OCI-LY3 (cell line): ENCODE measurements around the gene RBBP8.

Experiments
- H2AFZ ChIP-seq: fragments of 200-600, 300-600 bp; shearing (Covaris generic); 2 replicates; pipeline ENCODE4 v1.6.0; 2014; ENCODE audit warnings: antibody characterized with exemption, low read depth, low read length
- H3K27ac ChIP-seq: fragments of 200-600, 300-600 bp; sonication (generic); 2 replicates; pipeline ENCODE4 v1.5.1; 2014; ENCODE audit warnings: mild to moderate bottlenecking, low read length, moderate library complexity, mixed read lengths
- H3K27me3 ChIP-seq: fragments of 200-600, 300-600 bp; sonication (generic); 2 replicates; pipeline ENCODE4 v1.6.1; 2014; ENCODE audit warnings: low read depth, low read length, mixed read lengths
- H3K36me3 ChIP-seq: fragments of 200-600, 300-600 bp; sonication (generic); replicated peaks from 2 replicates; pipeline ENCODE3; 2014; ENCODE audit warnings: low read depth, low read length, mixed read lengths
- H3K4me1 ChIP-seq: fragments of 300-600, 200-600 bp; sonication (generic); 2 replicates; pipeline ENCODE4 v1.6.1; 2014; ENCODE audit warnings: low read length, mixed read lengths
- H3K4me2 ChIP-seq: fragments of 200-600, 300-600 bp; sonication (generic); 2 replicates; pipeline ENCODE4 v1.6.1; 2014; ENCODE audit warnings: low read length, mixed read lengths
- H3K4me3 ChIP-seq: fragments of 300-600, 200-600 bp; sonication (generic); 2 replicates; pipeline ENCODE4 v1.5.1; 2014; ENCODE audit warnings: antibody characterized with exemption, mild to moderate bottlenecking, low read length, moderate library complexity
- H3K79me2 ChIP-seq: fragments of 300-600, 200-600 bp; shearing (Covaris generic); 2 replicates; pipeline ENCODE4 v1.6.1; 2014; ENCODE audit warnings: mild to moderate bottlenecking, low read length, mixed read lengths
- H3K9ac ChIP-seq: fragments of 300-600, 200-600 bp; shearing (Covaris generic); 2 replicates; pipeline ENCODE4 v1.6.0; 2014; ENCODE audit warnings: mild to moderate bottlenecking, low read length, moderate library complexity
- H3K9me3 ChIP-seq: fragments of 200-600, 300-600 bp; shearing (Covaris generic); 2 replicates; pipeline ENCODE4 v1.6.1; 2014; ENCODE audit warnings: low read length, mixed read lengths; ENCODE audit not compliant: insufficient read depth
- H4K20me1 ChIP-seq: fragments of 200-600, 300-600 bp; sonication (generic); 2 replicates; pipeline ENCODE4 v1.6.1; 2016; ENCODE audit warnings: low read length, mixed read lengths; ENCODE audit not compliant: insufficient read depth
- EZH2phosphoT487 ChIP-seq: fragments of 200-600 bp; shearing (Covaris generic); IDR thresholded peaks from 2 replicates; pipeline ENCODE4 v1.6.1; 2018; ENCODE audit warnings: antibody characterized with exemption, mixed run types, low read depth
- TF ChIP-seq, protein P1 (sequence below): fragments of 200-600, 300-600 bp; sonication (generic); IDR thresholded peaks from 2 replicates; pipeline ENCODE4 v1.5.1; 2014; ENCODE audit warnings: antibody characterized with exemption, low read length, low read depth

RBBP8 gene

DNA sequence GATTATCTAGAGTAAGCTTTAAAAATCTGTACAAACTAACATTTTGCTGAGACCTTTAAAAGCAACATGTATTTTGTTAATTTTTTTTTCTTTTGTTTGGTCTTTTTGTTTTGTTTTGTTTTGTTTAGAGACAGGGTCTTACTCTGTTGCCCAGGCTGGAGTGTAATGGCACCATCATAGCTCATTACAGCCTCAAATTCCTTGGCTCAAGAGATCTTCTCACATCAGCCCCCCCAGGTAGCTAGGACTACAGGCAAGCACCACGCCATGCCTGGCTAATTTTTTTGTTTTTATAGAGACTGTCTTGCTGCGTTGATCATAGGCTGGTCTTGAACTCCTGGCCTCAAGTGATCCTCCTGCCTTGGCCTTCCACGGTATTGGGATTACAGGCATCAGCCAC lies 23.1 kb downstream of the RBBP8 start:
- H3K4me2 ChIP-seq: no peak overlapping the region
- no peaks in the 10 kb centered on the region for H3K27me3 ChIP-seq
- H3K36me3 ChIP-seq: peaks cover 47% of the 10 kb centered on the region

DNA sequence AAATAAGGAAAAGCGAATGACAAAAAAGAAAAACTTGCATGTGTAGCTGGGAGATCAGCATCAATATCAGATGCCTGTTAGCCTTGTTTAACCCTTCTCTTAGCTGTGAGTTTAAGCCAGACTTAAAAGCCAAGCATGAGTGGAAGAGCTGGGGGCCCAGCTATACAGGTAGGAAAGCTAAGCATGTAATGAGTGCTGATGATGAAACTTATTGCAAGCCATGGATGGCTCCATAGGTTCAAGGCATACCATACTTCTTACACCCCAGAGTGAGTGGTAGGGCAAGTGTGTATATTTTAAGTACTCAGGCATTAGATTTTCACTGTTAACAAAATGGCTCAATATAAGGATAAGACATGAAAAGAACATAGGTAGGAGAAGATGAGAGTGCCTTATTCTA lies 28.0 kb downstream of the RBBP8 start:
- H3K9ac ChIP-seq: no peak overlapping the region
- H3K4me2 ChIP-seq: no peak overlapping the region
- peaks cover 24% of the 10 kb centered on the region for H3K36me3 ChIP-seq
- no peak overlapping the region for H2AFZ ChIP-seq
- H3K4me3 ChIP-seq: no peak overlapping the region
- H3K27ac ChIP-seq: no peak overlapping the region
- H4K20me1 ChIP-seq: no peaks in the 10 kb centered on the region
- H3K4me1 ChIP-seq: peaks cover 11% of the 10 kb centered on the region
- H3K79me2 ChIP-seq: 0 out of 2 replicates have a peak, but pooled peaks cover 12% of the 10 kb centered on the region
- H3K27me3 ChIP-seq: no peaks in the 10 kb centered on the region
- TF ChIP-seq, protein P1, sequence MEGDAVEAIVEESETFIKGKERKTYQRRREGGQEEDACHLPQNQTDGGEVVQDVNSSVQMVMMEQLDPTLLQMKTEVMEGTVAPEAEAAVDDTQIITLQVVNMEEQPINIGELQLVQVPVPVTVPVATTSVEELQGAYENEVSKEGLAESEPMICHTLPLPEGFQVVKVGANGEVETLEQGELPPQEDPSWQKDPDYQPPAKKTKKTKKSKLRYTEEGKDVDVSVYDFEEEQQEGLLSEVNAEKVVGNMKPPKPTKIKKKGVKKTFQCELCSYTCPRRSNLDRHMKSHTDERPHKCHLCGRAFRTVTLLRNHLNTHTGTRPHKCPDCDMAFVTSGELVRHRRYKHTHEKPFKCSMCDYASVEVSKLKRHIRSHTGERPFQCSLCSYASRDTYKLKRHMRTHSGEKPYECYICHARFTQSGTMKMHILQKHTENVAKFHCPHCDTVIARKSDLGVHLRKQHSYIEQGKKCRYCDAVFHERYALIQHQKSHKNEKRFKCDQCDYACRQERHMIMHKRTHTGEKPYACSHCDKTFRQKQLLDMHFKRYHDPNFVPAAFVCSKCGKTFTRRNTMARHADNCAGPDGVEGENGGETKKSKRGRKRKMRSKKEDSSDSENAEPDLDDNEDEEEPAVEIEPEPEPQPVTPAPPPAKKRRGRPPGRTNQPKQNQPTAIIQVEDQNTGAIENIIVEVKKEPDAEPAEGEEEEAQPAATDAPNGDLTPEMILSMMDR: no peak
- no peak for TF ChIP-seq EZH2phosphoT487
- no peaks in the 10 kb centered on the region for H3K9me3 ChIP-seq

More for the DNA sequence above, 23.1 kb downstream of the RBBP8 start:
- Histone ChIP-seq H3K27ac (no peak overlapping the region), H3K79me2 (0 out of 2 replicates have a peak, but pooled peaks cover 7% of the 10 kb centered on the region), H2AFZ (no peak overlapping the region), H4K20me1 (no peaks in the 10 kb centered on the region), H3K9me3 (no peaks in the 10 kb centered on the region), H3K9ac (no peak overlapping the region), H3K4me1 (peaks cover 21% of the 10 kb centered on the region), H3K4me3 (no peak overlapping the region)
- TF ChIP-seq, protein P1: no peak
- no peak for TF ChIP-seq EZH2phosphoT487

DNA sequence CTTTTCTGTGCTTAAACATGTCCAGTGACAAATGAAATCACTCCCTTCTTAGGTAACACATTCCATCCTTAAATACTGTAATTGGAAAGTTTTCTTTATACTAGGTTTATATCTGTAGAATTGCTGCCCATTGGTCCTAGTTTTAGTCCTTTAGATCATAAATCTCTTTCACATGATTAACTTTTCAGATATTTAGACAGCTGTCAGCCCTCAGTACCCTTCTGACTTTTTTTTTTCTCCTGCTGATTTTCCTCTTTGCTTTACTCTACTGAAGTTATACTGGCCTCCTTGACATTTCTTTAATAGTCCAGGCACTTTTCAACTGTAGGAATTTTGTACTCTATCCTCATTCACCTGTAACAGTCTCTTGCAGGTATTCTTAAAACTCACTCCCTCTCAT lies 28.9 kb downstream of the RBBP8 start:
- Histone ChIP-seq H2AFZ (no peak overlapping the region), H4K20me1 (no peaks in the 10 kb centered on the region), H3K4me2 (no peak overlapping the region), H3K9me3 (no peaks in the 10 kb centered on the region), H3K4me1 (peaks cover 11% of the 10 kb centered on the region), H3K27me3 (no peaks in the 10 kb centered on the region), H3K36me3 (peaks cover 24% of the 10 kb centered on the region), H3K4me3 (no peak overlapping the region), H3K79me2 (0 out of 2 replicates have a peak, but pooled peaks cover 12% of the 10 kb centered on the region), H3K9ac (no peak overlapping the region), H3K27ac (no peak overlapping the region)
- TF ChIP-seq EZH2phosphoT487: no peak
- TF ChIP-seq, protein P1: no peak

DNA sequence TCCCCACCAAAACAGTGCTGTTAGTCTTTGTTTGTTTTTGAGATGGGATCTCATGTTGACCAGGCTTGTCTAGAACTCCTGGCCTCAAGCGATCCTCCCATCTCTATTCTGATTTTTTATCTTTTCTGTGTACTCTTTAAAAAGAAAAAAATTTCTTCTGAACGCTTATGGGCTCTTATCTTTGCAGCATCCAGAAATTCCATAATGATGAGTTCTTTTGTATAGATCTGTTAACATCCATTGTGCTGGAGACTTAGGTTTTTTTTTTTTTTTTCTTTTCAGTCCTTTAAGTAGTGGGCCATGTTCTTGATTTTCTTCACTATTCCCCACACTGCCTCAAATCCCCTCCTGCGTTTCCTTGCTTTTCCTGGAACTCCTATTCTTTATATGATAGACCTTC lies 31.0 kb downstream of the RBBP8 start:
- Histone ChIP-seq H3K36me3 (peaks cover 10% of the 10 kb centered on the region), H2AFZ (no peak overlapping the region), H3K27ac (no peak overlapping the region), H3K27me3 (no peaks in the 10 kb centered on the region), H4K20me1 (no peaks in the 10 kb centered on the region), H3K9me3 (no peaks in the 10 kb centered on the region), H3K4me1 (no peaks in the 10 kb centered on the region), H3K4me3 (no peak overlapping the region), H3K79me2 (0 out of 2 replicates have a peak, but pooled peaks cover 9% of the 10 kb centered on the region), H3K9ac (no peak overlapping the region), H3K4me2 (no peak overlapping the region)
- no peak for TF ChIP-seq EZH2phosphoT487
- TF ChIP-seq, protein P1: no peak
